ENCODE results near the gene TRPM3.

TRPM3 gene

DNA sequence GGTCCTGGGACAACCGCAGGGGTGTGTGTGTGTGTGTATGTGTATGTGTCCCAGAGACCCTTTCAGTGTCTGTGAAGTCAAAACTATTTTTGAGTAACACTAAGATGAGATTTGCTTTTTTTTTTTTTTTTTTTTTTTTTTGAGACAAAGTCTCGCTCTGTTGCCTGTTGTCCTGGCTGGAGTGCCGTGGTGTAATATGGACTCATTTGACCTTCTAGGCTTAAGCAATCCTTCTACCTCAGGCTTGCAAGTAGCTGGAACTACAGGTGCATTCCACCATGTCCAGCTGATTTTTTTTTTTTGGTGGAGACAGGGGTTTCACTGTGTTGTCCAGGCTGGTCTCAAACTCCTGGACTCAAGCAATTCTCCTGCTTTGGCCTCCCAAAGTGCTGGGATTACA lies 609.6 kb downstream of the TRPM3 start:
- DNase-seq (ENCODE audit: low spot score), result no peak

DNA sequence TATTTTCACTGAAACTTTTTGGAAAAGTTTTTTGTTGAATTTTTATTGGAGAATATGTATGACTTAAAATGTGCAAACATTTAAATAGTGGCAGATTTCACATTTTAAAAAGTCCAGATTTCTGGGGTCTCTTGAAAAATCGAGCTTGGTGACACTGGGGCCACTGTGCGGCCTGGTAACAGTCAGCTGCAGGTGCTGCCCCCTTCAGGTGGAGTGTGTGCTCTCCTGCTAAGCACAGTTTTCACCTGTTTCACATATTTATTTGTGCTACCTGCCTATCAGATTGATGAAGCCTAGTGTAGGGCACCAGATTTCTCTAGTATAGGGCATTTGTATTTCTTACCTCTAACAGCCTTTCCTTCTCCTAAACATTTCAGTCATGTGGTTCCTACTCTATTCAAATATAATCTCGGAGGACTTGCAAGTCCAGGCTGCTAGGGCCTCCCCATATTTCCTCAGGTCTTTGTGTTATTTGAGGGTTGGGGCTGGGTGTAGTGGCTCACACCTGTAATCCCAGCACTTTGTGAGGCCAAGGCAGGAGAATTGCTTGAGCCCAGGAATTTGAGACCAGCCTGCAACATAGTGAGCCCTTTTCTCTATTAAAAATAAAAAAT lies 611.2 kb downstream of the TRPM3 start:
- peak; percentile 58 for DNase-seq (ENCODE audit: low spot score)

DNA sequence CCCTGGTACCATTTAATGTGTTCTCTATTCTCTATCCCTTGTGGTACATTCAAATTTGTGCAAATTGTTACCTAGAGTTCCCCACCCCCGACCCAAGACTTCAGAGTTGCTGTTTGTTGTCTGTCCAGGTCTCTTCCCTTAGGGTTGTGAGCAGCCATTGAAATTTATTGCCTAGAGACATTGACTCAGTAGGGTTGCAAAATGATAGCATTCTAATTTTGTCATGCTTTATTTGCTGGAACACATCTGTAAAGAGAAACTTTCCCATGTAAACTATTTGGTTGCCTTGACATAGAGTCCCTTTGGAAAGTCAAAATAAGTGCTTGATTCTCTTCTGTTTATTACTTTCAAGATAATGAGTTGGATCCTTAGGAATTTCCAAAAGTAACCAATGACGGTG lies 615.3 kb downstream of the TRPM3 start:
- DNase-seq (ENCODE audit: low spot score), result no peak

DNA sequence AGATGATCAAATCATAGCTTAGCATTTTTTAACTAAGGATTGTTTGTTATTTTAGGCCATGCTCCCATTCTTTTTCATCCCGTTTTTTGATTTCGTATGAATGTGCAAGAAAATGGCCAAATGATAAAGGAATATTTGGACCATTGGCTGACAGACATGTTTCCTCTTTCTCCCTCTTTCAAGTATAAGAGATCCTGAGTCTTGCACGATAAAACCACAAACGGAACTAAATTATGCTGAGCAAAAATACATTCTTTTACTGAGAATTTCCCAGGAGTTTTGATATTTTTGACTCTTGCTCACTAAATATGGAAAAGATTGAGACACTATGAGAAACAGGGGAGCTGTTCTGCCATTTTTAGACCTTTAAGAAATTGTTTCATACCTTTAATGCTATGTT lies 616.6 kb downstream of the TRPM3 start:
- no peak for DNase-seq (ENCODE audit: low spot score)

DNA sequence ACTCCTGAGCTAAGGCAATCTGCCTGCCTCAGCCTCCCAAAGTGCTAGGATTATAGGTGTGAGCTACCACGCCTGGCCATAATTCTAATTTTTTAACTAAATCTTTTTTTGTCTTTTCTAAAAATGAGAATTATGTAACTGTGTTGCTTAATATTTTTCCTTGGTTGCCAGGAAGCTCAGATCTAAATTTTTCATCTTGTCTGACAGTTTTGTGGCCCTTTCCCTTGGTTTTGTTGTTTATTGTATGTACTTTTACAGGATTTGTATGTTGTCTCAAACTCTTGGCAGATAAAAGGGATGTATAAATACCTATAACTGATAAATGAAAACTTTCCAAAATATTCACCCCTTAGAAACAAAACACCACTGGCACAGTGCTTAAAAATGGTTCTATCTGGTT lies 618.7 kb downstream of the TRPM3 start:
- DNase-seq (ENCODE audit: low spot score), result no peak

DNA sequence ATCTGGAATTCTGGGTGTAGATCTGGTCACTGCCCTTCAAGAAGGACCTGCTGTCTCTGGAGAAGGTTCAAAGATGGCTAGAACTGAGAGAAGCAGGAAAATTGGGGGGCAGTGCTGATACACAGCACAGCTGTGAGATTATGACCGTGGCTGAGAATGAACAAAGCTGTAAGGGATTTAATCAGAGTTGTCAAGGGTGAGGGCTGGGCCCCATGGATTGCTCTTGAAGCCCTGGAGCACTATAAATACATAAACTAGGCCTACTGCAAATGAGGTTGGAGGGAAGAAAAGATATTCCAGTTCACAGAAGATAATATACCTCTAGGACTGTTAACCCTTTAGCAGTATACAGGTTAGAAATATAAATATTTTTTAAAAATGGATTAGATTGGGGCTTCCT lies 620.6 kb downstream of the TRPM3 start:
- DNase-seq (ENCODE audit: low spot score), result no peak

DNA sequence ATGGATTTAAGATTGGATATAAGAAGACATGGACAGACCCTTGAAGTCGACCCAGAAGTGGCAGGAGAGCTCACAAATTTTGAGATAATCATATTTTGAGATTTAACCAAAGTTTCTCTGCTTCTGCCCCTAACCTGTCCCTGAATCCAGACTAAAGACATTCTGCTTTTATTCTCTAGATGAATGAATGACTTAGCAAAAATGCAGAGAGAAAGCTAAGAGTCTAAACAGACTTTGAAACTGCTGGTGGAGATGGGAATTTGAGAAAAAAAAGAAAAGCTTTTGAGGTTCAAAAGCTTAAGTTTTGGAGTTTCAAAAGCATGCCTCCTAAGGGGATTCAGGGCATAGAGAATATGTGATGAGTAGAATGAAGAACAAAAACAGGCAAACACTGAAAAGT lies 621.8 kb downstream of the TRPM3 start:
- DNase-seq (ENCODE audit: low spot score), result no peak

DNA sequence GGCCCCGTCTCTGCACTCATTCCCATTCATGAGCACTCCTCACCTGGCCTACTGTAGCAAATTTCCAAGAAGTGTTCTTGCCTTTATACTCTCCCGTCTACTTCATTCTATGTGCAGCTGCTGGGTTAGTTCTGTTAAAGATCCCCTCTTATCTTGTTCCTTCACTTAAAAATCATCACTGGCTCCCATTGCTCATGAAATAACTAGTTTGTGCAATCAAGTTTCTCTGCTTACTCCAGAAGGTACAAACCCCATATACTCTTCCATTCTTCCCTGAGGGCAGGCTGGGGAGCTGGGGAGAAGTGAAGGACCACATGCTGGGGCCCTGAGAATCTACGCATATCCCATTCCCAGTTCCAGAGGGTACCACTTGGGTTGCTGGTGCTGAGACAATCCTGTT lies 622.6 kb downstream of the TRPM3 start:
- no peak for DNase-seq (ENCODE audit: low spot score)

DNA sequence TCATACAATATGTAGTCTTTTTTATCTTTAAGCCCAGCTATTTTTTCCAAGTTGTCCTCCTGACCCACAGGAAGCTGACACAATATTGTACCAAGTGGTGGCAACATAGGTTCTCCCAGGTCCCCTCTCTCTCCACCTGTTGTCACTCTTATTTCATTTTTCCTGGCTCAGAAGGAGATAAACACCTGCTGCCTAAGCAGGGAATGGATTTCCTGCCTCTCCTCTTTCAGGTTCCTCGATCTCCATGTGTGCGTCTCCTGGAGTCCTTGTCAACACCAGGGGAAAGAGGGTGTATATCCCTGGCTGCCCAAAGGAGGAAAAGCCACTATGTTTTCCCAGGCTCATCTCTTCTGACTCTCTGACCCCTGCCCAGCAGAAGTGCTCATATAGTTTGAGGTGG lies 625.2 kb downstream of the TRPM3 start:
- DNase-seq (ENCODE audit: low spot score), result no peak

DNA sequence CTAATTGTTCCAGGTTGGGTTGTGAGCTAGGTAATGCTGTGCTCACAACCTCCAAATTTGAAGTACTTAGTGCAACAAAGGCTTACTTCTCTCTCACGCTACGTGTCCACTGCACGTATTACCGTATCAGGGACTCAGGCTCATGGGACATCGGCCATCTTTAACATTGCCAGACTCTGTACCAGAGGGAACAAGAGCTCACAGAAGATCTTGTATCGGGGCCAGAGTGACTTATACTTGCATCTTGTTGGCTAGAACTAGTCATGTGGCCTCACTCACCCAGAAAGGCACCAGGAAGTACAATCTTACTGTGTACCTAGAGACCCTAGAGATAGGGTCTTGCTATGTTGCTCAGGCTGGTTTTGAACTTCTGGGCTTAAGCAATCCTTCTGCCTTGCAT lies 625.9 kb downstream of the TRPM3 start:
- no peak for DNase-seq (ENCODE audit: low spot score)

DNA sequence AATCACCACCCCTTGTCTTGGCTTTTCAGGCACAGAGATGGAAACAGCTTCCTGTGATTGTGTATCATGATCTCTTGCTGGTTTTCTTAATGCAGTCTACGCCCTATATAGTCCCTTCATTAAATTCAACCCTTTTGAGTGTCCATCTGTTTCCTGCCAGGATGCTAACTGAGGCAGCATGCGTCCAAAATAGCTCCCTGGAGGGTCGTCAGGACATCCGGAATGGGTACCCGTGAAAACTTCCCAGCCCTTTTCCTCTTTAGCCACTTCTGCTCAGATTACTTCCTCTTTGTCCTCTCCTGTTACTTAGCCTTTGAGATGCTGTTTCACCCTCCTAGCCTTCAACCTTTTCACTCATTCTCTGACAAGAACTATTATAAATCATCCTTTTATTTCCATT lies 627.2 kb downstream of the TRPM3 start:
- no peak for DNase-seq (ENCODE audit: low spot score)

DNA sequence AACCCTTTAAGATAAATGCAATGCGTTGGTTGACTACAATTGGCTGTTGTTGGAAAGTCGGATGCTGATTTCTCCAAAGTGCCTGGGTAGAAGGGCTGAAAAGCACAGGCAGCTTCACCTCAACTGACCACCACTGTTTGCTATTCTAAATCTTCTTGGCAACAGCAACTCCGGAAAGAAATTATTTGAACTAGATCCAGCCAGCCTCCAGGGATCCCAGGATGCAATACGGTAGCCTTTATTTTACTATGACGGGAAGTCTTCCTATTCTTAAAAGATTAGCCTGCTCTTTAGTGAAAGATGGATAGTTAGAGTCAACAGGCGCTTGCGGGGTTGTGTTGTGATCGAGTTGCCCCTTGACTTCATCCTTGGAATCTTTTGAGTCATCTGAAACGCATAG lies 628.4 kb downstream of the TRPM3 start:
- no peak for DNase-seq (ENCODE audit: low spot score)

DNA sequence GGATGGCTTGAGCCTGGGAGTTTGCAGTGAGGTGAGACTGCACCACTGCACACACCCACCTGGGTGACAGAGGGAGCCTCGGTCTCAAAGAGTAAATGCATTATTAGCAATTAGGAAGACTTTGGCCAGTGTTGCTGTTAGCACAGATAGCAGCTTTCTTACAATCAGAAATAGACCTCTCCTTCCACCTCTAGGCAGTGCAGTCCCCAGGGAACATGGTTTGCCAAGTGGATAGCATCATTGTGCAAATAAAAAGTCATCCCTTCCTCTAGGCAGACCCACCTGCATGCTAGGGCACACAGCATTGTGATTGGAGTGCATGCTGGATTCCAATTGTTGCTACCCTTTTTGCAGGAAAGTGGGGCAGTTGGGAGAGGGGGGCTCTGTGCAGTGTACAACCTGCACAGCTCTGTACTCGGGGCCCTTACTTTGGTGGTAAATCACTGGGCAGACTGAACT lies 629.1 kb downstream of the TRPM3 start:
- no peak for DNase-seq (ENCODE audit: low spot score)

DNA sequence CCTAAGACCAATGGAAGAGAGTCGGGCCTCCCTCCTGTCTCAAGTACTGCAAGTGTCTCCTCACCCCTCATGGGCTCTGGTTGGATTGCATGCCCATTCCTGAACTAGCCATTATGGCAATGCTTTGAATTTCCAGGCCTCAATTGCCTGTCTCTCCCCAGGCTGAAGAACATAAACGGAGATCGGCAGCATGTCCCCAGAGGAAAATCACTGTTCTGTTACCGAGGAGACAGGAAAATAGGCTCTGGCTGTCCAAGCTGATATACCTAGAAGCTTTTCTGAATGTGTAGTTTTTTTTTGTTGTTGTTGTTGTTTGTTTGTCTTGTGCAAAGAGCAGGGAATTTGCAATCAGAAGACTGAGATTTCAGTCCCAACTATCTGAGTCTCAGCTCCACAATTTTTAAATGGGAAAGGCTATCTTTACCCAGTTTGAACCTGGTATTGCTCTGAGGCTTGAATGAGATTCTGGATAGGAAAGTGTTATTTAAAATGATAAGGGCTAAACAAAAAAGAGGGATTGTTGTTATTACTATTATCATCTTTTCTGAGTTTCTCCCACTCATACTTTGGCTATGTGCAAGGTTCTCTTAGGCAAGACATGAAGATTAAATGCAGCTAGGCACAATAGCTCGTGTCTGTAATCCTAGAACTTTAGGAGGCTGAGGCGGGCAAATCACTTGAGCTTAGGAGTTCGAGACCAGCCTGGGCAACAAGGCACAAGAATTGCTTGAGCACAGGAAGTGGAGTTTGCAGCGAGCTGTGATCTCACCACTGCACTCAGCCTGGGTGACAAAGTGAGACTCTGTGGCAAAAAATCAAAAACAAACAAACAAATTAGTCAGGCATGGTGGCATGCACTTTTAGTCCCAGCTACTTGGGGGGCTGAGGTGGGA lies 629.7 kb downstream of the TRPM3 start:
- no peak for DNase-seq (ENCODE audit: low spot score)

DNA sequence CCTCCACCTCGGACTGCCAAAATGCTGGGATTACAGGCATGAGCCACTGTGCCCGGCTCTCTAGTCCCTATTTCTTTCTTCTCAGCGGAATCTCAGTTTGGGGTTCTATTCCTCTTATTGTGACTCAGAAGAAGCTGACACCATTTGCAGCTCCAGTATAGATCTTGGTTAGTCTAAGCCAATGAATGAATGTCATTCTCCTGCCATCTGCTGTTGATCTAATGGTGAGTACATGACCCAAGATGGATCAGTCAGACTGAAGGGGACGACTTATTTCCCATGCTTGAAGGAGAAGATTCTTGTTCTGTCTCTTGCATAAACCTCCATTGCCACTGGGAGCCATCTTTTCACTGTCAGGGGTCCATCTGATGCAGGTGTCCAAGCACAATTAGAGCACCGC lies 630.9 kb downstream of the TRPM3 start:
- no peak for DNase-seq (ENCODE audit: low spot score)

DNA sequence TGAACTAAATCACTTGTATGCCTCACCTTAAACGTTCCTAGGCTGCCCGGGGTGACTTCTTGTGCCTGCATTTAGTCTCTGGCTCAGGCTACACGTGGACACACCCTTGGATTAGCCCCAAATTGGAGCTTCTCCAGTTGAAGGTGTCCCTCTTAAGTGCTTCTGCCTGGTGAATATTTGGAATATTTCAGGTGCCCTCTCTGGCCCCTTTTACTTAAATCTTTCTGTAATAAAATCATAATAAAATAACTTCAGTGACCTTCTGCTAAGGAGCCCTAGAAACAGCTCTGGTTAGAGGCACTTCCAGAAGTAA lies 632.7 kb downstream of the TRPM3 start:
- no peak for DNase-seq (ENCODE audit: low spot score)

DNA sequence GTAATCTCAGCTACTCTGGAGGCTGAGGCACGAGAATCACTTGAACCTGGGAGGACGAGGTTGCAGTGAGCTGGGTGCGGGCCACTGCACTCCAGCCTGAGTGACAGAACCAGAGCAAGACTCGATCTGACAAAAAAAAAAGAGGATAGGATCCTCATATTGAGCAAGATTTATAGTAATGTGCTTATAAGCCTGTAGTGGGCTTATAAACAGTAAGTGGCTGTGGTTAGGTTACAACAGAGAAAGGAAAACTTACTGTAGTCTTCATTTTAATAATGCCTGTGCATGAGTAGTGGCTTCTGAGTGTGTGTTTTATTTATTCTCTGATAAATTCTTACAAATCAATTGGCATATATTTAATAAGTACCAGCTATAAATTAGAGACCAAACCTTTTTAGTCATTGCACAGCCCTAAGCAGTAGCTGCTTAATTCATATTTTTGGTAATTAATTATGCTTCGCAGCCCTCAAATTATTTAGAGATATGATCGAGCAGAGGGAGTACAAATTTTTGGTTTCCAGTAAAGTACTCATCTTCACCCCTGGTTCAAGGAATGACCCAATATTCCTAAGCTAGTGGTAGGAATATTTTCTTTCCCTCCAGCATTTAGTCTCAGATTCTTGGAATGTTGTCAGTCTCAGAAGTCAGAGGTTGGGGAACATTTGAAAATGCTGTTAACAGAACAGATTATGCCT lies 633.2 kb downstream of the TRPM3 start:
- DNase-seq (ENCODE audit: low spot score), result no peak

DNA sequence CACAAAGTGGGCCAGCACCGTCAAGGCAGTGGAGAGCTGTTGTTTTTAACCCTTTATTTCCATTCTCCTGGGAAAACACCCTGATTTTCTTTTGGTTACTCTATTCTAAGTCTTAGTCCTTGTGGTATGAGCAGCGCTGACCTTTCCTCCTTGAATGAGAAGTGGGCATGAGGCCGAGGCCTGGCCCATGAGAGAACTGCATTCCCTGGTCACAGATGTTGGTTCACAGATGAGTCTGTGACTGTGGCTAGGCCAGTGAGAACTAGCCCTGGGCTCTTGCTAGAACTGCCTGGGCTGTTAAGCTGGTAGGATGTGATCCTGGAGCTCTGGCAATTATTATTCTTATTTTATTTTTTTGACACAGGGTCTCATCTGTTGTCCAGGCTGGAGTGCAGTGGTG lies 635.3 kb downstream of the TRPM3 start:
- DNase-seq (ENCODE audit: low spot score), result no peak

DNA sequence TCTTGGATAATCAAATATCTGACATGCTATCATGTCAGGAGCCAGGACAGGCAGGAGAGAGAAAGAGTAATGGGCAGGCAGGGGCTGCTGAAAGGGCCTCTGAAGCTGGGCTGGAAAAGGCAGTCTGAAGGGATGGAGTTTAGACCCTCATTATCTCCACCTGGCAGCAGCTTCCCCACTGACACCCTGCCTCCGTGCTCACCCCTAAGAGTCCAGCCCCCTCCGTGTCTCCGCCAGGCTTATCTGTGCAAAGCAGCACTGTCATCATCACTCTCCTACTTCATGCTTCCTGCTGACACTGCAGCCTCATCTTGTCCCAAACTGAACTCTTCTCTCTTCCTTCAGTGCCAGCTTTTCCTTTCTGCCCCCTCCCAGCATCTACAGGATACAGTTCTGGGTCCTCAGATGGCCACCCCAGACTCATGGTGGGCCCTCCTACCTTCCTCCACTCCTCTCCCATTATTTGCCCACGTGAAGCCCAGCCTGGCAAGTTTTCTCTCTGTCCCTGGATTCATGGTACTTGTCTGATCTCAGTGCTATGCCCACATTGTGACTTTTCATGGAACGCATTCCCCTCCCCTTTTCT lies 636.1 kb downstream of the TRPM3 start:
- no peak for DNase-seq (ENCODE audit: low spot score)

DNA sequence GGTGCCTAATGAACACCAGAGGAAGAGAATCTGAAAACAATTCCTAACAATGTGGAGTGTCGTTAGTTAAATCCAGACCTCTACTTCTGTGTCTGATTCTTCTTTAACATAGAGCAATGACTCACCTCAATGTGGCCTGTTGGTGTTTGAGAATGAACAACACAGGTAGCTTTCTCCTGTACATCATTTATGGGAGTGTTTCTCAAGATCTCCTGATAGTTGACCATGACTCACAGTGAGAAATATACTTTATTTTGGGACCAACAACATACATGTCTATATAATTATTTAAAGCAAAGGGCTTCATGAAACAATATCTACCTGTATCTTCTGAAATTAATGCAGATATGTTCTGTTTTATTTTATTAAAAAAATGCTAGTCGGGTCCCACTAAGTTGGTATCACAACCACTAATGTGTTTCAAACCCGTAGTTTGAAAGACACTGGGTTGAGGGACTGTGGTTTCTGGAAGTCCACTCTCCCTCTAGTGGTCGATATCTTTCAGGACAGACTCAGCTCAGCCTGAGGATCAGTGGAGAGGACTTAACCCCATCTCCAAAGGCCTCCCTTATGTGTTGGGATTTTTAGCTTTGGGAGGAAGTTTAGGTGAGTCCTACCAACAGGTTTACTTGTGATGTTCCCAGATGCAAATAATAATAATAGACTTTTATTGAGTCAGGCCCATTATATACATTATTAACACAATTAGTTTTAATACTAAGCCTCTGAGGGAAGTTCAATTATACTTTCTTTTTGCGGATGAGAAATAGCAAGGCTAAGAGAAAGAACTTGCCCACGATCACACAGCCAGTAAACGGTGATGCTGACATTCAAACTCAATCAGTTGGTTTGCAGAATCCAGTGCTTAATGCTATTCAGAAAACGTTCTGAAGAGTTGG lies 636.9 kb downstream of the TRPM3 start:
- peak; percentile 81 for DNase-seq (ENCODE audit: low spot score)

DNA sequence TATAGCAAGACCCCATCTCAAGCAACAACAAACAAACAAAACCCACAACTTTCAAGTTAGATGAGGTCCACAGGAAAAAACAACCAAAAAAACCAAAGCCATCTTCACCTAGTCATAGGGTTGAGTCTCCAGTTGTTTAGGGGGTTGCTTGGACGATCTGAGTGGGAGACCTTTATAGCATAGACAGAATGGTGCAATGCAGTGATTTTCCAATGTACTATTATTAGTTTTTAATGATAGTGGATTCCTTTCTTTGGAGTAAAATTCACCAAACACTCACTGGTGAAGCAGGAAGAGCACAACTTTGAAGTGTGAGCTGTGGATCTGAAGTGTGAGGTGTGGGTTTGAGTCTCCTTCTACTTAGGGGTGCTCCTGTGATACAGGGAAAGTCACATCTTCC lies 640.0 kb downstream of the TRPM3 start:
- DNase-seq (ENCODE audit: low spot score), result no peak

Measured in iPS-NIHi11 (cell line).